ENCODE results near the gene LHX4. TPM values are rescaled to one million over a fixed set of nuclear protein-coding genes. Genes with fewer than 3 reads are reported as not detected.

The LHX4 gene
- total and polyA plus RNA-seq, 4 donors: 0.02 to 0.03 (median 0.02) TPM; not detected in 1

DNA sequence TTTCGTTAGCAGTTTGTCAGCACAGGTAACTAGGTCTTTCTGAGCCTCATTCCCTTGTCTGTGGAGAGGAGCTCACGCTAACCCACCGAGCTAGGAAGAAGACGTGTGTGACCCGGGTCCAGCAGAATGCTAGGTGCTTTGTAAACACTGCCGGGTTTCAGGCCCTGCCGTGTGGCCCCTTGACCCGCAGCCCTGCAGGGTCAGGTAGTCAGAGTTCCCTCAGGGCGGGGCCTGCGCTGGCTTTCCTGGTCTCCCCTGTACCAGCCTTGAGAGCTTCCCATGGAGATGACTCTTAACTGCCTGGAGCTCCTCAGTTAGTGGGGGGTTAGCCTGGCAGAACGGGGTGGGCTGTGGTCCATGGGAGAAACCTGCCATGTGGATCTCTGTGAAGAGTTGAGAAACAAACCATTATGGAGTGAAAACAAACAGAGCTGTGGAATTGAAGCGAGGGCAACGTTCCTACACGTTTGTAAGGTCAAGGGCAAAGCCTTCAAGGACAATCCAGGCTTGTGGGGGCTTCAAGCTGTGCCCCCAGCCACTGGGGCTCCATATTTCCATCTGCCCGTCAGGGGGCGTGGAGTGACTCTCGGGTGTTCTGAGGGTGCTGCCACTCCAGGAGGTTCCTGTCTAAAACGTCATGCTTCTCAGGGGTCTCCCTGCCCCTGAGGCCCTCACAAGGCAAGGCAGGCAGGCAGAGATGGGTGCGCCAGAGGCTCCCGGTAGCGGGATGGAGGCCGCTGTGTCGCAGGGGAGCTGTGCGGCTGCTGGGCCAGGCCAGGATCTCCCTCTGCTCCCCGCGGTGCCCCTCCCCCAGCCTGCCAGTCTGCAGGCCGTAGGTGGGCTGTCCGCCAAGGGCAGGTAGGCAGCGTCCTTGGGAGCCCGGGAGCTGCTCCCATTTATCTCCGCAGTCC lies 23.8 kb downstream of the LHX4 start:
- H3K27me3 ChIP-seq (ENCODE audit: control insufficient read depth in 3 of 3, insufficient read depth in 3 of 3, low read length in 2 of 3): peaks cover 4 to 5% (median 5%) of the 10 kb centered on the region in 3 donors
- H3K36me3 ChIP-seq (ENCODE audit: control insufficient read depth in 4 of 4, insufficient read depth in 4 of 4, low read length in 4 of 4): no peaks in the 10 kb centered on the region
- ATAC-seq (ENCODE audit: insufficient read depth, low FRiP score) (no peak), DNase-seq (no peak)
- no peak overlapping the region for H3K9ac ChIP-seq (ENCODE audit: insufficient read depth in 1 of 2, low read length in 2 of 2)
- no peak for TF ChIP-seq CTCF (IDR thresholded peaks at IDR 0.05; ENCODE audit: control extremely low read depth, extremely low read depth)
- H3K4me3 ChIP-seq: no peak overlapping the region
- no peak overlapping the region for H3K27ac ChIP-seq (ENCODE audit: low read depth in 1 of 2, low read length in 1 of 2)
- peaks cover 0 to 2% (median 0%) of the 10 kb centered on the region in 4 donors for H3K9me3 ChIP-seq (ENCODE audit: control insufficient read depth in 4 of 4, insufficient read depth in 3 of 4, low read length in 3 of 4)
- WGBS, 2 donors: 66 to 83% methylated on average over 31 of the region's 31 CpGs
- H3K4me1 ChIP-seq (ENCODE audit: control insufficient read depth in 5 of 5, insufficient read depth in 5 of 5, low read length in 5 of 5): peaks cover 0 to 10% (median 3%) of the 10 kb centered on the region in 5 donors

DNA sequence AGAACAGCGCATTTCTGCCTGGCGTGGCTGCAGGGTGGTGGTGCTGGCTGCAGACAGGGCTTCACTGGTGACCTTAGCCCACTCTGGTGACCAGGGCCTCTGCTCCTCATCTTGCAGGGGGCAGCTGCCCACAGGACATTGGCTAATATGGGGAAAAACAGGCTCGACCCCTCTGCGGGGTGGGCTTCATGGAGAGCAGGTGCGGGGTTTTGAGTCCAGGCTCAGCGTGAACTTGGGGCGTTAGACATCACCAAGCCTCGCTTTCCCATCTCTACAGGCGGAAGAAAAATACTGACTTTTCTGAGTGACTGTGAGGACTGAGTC lies 24.4 kb downstream of the LHX4 start:
- ATAC-seq (ENCODE audit: insufficient read depth, low FRiP score) (no peak), DNase-seq (no peak)
- Histone ChIP-seq H3K36me3 (ENCODE audit: control insufficient read depth in 4 of 4, insufficient read depth in 4 of 4, low read length in 4 of 4) (no peaks in the 10 kb centered on the region), H3K9ac (ENCODE audit: insufficient read depth in 1 of 2, low read length in 2 of 2) (no peak overlapping the region), H3K27me3 (ENCODE audit: control insufficient read depth in 3 of 3, insufficient read depth in 3 of 3, low read length in 2 of 3) (peaks cover 4 to 8% (median 5%) of the 10 kb centered on the region in 3 donors), H3K4me1 (ENCODE audit: control insufficient read depth in 5 of 5, insufficient read depth in 5 of 5, low read length in 5 of 5) (peaks cover 0 to 7% (median under 1%) of the 10 kb centered on the region in 5 donors), H3K4me3 (no peak overlapping the region), H3K9me3 (ENCODE audit: control insufficient read depth in 4 of 4, insufficient read depth in 3 of 4, low read length in 3 of 4) (peaks cover 0 to 2% (median 0%) of the 10 kb centered on the region in 4 donors), H3K27ac (ENCODE audit: low read depth in 1 of 2, low read length in 1 of 2) (no peak overlapping the region)
- 90 to 97% methylated on average over 9 of the region's 9 CpGs for WGBS, 2 donors
- no peak for TF ChIP-seq CTCF (IDR thresholded peaks at IDR 0.05; ENCODE audit: control extremely low read depth, extremely low read depth)

GRCh38 chr1:180254854-180255253 lies 24.8 kb downstream of the LHX4 start:
- no peak for TF ChIP-seq CTCF (IDR thresholded peaks at IDR 0.05; ENCODE audit: control extremely low read depth, extremely low read depth)
- Histone ChIP-seq H3K4me1 (ENCODE audit: control insufficient read depth in 5 of 5, insufficient read depth in 5 of 5, low read length in 5 of 5) (peaks cover 0 to 3% (median 0%) of the 10 kb centered on the region in 5 donors), H3K4me3 (no peak overlapping the region), H3K27ac (ENCODE audit: low read depth in 1 of 2, low read length in 1 of 2) (no peak overlapping the region), H3K27me3 (ENCODE audit: control insufficient read depth in 3 of 3, insufficient read depth in 3 of 3, low read length in 2 of 3) (peaks cover 4 to 6% (median 5%) of the 10 kb centered on the region in 3 donors), H3K36me3 (ENCODE audit: control insufficient read depth in 4 of 4, insufficient read depth in 4 of 4, low read length in 4 of 4) (no peaks in the 10 kb centered on the region), H3K9me3 (ENCODE audit: control insufficient read depth in 4 of 4, insufficient read depth in 3 of 4, low read length in 3 of 4) (no peaks in the 10 kb centered on the region), H3K9ac (ENCODE audit: insufficient read depth in 1 of 2, low read length in 2 of 2) (no peak overlapping the region)
- no peak for DNase-seq
- ATAC-seq (ENCODE audit: insufficient read depth, low FRiP score): no peak
- WGBS, 2 donors: 89 to 93% methylated on average over 11 of the region's 11 CpGs
